Activated CD4-positive, alpha-beta T cell treated with anti-CD3 and anti-CD28 coated beads, Interleukin-2, amount 10 ng/mL, durations not matched to agents 24 days and 14 days (primary cell): ENCODE data around the gene TMEM121. TPM values are rescaled to one million over a fixed set of nuclear protein-coding genes. Genes with fewer than 3 reads are reported as not detected.

ENCODE experiments used
- DNase-seq: peaks from one replicate; pipeline ENCODE4 v3.0.0; 2022
- H3K27ac Mint-ChIP-seq: one replicate; pipeline ENCODE4 v1.8.0; 2022; ENCODE audit warnings: mild to moderate bottlenecking, mixed read lengths
- H3K27me3 Mint-ChIP-seq: one replicate; pipeline ENCODE4 v1.8.0; 2022; ENCODE audit warnings: mixed read lengths
- H3K36me3 Mint-ChIP-seq: one replicate; pipeline ENCODE4 v1.8.0; 2022; ENCODE audit warnings: low read depth, mild to moderate bottlenecking, mixed read lengths
- H3K4me1 Mint-ChIP-seq: one replicate; pipeline ENCODE4 v1.8.0; 2021; ENCODE audit warnings: mixed read lengths
- H3K4me3 Mint-ChIP-seq: one replicate; pipeline ENCODE4 v1.8.0; 2022; ENCODE audit warnings: mild to moderate bottlenecking, moderate library complexity, mixed read lengths
- H3K9me3 Mint-ChIP-seq: one replicate; pipeline ENCODE4 v1.8.0; 2021; ENCODE audit warnings: mixed read lengths
- intact Hi-C: fragments of 100-400 bp; cut with micrococcal nuclease; formaldehyde crosslinking; loops from one replicate; pipeline ENCODE4 v1.15.1; 2023
- total RNA-seq: library from RNA; stranded (reverse); gene quantifications from 2 replicates; pipeline ENCODE4 v1.2.3, GENCODE V29; 2022

The TMEM121 gene
- total RNA-seq, 1 donor from 2014 or later: 9.1 TPM

DNA sequence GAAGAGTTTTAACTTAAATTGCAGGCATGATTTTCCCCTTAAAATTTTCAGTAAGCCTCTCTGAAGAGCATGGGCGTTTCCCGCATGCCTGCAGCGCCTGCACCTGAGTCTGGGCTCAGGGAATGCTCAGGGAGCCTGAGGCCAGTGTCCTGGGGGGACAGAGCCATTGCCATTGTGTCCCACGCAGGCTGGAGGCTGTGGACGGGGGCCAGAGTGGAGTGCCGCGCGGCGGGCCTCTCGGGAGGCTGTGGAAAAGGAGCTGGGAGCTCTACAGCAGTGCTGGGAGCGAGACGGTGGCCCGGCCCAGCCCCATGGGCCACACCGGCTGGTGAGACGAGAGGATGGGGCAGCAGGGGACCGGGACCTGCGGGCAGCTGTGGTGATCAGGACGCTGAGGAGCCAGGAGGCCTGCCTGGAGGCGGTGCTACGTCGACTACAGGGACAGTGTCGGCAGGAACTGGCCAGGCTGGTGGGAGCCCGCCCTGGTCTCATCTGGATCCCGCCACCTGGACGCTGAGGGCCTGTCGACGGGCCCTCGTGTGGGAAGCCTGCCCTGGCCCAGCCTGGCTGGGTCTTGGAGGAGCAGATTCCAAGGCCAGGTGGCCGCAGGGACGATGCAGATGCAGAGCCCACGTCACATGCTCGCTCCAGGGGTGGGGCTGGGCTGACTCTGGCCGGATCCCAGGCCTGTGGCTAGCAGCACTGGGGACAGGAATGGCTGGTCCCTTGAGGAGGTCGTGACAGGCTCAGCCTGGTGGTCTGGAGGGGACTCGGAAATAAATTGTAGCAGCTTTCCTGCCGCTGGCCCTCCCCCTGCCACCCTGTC is 27.7 kb upstream of the TMEM121 start:
- H3K9me3 Mint-ChIP-seq: no peaks in the 10 kb centered on the region
- H3K4me1 Mint-ChIP-seq: no peaks in the 10 kb centered on the region
- H3K27me3 Mint-ChIP-seq: no peaks in the 10 kb centered on the region
- intact Hi-C loops: no loop called here
- no peak overlapping the region for H3K4me3 Mint-ChIP-seq
- no peak for DNase-seq
- H3K36me3 Mint-ChIP-seq: peaks cover 1% of the 10 kb centered on the region
- H3K27ac Mint-ChIP-seq: no peak overlapping the region

DNA sequence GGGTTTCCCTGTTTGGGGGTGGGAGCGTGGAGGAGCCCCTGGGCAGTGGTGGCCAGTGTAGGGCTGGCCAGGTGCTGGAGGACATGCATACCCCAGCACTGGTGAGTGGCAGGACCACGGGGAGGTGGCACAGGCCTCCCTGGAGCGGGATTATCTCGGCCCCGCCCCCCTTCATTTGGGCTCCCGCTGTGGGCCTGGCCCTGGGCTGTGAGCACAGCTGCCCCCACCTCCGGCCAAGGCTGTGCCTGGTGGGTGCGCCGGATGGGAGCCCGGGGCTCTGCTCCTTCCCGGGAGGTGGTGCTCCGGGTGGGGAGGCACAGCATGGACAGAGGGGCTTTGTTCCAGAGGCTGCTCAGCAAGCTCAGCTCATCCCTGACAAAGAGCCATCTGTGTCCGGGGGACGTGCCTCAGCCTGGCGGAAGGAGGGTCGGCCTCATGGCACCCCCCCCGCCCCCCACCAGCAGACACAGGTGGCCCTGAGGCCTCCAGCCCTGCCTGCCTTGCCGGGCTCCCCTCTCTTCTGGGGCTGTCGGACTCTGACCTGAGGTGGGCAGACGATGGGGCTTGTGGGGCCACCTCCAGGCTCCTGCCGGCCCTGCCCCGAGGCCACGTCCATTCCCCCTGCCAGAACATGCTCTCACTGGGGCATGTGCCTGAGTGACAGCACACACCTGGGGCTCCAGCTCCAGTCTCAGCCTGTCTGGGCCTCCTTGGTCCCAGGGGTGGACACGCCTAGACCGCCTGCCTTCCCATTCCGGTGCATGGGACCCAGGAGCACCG is 26.9 kb upstream of the TMEM121 start:
- intact Hi-C loops: no loop called here
- no peaks in the 10 kb centered on the region for H3K9me3 Mint-ChIP-seq
- H3K27ac Mint-ChIP-seq: no peak overlapping the region
- H3K36me3 Mint-ChIP-seq: peaks cover 1% of the 10 kb centered on the region
- DNase-seq: no peak
- no peaks in the 10 kb centered on the region for H3K4me1 Mint-ChIP-seq
- no peak overlapping the region for H3K4me3 Mint-ChIP-seq
- no peaks in the 10 kb centered on the region for H3K27me3 Mint-ChIP-seq

DNA sequence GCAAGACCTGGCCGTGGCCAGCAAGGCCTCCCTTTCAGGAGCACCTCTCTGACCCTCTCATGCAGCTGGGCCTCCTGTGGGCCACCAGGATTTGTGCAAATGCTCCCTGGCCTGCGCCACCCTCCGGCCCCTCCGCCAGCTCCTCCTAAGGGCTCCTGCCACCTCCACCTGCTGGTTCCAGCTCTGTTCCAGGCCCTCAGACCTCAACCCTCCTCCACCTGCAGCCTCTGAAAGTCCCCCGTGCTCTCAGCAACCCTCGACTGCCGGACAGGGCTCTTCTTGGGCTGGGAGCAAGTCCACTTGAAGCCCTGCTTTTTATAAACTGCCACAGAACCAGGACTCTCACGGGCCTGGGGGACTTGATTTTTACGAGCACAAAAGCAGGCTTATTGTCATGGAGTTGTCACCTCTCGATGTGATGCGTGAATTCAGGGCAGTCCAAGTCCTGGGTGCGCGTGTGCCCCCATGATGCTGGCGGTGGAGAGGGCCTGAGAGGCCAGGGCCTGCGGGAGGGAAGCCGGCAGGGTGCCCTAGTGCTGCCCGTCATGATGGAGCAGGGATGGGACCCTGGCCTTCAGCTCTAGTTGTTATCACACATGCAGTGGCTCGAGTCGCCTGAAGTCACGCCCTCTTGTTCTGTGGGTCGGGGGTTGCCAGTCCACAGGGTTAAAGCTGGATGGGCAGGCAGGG is 26.2 kb upstream of the TMEM121 start:
- Mint-ChIP-seq H3K4me1 (no peaks in the 10 kb centered on the region), H3K27ac (no peak overlapping the region), H3K36me3 (peaks cover 1% of the 10 kb centered on the region), H3K9me3 (no peaks in the 10 kb centered on the region), H3K27me3 (no peaks in the 10 kb centered on the region), H3K4me3 (no peak overlapping the region)
- intact Hi-C loops: no loop called here
- no peak for DNase-seq

- peaks cover 1% of the 10 kb centered on the region for H3K36me3 Mint-ChIP-seq
- no peaks in the 10 kb centered on the region for H3K27me3 Mint-ChIP-seq
- no peak overlapping the region for H3K4me3 Mint-ChIP-seq
- H3K9me3 Mint-ChIP-seq: no peaks in the 10 kb centered on the region
- no peak overlapping the region for H3K27ac Mint-ChIP-seq
- DNase-seq: no peak
- intact Hi-C loops: no loop called here
- no peaks in the 10 kb centered on the region for H3K4me1 Mint-ChIP-seq
Observed at GRCh38 chr14:105500726-105501101, 25.7 kb upstream of the TMEM121 start.

DNA sequence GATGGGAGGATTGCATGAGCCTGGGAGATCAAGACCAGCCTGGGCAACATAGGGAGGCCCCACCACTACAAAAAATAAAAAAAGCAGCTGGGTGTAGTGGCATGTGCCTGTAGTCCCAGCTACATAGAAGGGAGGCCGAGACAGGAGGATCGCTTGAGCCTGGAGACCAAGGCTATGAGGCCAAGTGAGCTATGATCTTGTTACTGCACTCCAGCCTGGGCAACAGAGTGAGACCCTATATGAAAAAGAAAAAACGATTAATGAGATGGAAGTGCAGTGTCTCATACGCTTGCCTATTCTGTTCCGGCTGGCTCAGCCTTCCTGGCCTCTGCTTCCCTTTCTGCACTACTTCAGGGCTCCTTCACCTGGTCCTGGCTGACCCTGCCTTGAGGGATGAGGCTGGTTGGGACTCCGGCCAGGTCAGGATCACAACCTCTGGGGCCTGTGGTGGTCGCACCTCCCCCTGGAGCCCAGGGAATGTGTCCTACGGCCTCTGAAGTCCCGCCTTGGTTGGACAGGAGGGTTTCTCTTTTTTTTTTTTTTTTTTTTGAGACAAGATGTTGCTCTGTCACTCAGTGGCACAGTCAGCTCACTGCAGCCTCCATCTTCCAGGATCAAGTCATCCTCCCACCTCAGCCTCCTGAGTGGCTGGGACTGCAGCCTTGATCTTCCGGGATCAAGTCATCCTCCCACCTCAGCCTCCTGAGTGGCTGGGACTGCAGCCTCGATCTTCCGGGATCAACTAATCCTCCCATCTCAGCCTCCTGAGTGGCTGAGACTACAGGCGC is 24.7 kb upstream of the TMEM121 start:
- no peak overlapping the region for H3K4me3 Mint-ChIP-seq
- H3K9me3 Mint-ChIP-seq: no peaks in the 10 kb centered on the region
- H3K36me3 Mint-ChIP-seq: peaks cover 1% of the 10 kb centered on the region
- DNase-seq: no peak
- intact Hi-C loops: no loop called here
- peaks cover 1% of the 10 kb centered on the region for H3K27me3 Mint-ChIP-seq
- H3K27ac Mint-ChIP-seq: no peak overlapping the region
- H3K4me1 Mint-ChIP-seq: no peaks in the 10 kb centered on the region

- no peak overlapping the region for H3K4me3 Mint-ChIP-seq
- H3K36me3 Mint-ChIP-seq: peaks cover under 1% of the 10 kb centered on the region
- no peaks in the 10 kb centered on the region for H3K9me3 Mint-ChIP-seq
- intact Hi-C loops: no loop called here
- H3K27ac Mint-ChIP-seq: no peak overlapping the region
- no peaks in the 10 kb centered on the region for H3K4me1 Mint-ChIP-seq
- no peak for DNase-seq
- peaks cover 3% of the 10 kb centered on the region for H3K27me3 Mint-ChIP-seq
Observed at GRCh38 chr14:105502446-105503295, 23.7 kb upstream of the TMEM121 start.

- no peak for DNase-seq
- no peaks in the 10 kb centered on the region for H3K9me3 Mint-ChIP-seq
- intact Hi-C loops: no loop called here
- H3K36me3 Mint-ChIP-seq: no peaks in the 10 kb centered on the region
- H3K4me3 Mint-ChIP-seq: no peak overlapping the region
- peaks cover 3% of the 10 kb centered on the region for H3K4me1 Mint-ChIP-seq
- peaks cover 6% of the 10 kb centered on the region for H3K27me3 Mint-ChIP-seq
- no peak overlapping the region for H3K27ac Mint-ChIP-seq
Observed at GRCh38 chr14:105503296-105503640, 23.1 kb upstream of the TMEM121 start.

DNA sequence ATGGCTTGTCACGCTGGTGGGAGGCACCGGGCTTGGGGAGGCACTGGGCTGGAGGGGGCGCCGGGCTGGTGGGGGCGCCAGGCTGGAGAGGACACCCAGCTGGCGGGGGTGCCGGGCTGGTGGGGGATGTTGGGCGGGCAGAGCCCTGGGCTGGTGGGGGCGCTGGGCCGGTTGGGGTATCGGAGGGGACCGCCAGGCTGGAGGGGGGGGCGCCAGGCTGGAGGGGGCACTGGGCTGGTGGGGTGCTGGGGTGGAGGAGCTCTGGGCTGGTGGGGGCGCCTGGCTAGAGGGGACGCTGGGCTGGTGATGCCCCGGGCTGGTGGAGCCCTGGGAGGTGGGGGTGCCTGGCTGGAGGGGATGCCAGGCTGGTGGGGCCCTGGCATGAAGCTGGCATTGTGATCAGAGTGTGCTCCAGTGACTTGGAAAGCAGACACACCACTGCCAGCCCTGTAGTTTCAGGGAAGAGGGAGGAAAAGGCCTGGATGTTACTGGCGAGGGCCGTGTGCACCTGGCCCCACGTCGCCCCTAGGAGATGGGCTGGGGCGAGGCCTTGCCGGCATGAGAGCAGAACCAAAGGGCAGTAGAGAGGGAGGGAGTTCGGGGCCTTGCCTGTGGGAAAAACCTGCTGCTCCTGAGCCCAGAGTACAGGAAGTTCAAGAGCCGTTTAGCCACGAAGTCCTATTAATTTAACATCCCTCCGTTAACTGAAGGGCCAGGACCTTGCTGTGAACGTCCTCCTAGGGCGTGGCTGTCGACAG is 22.3 kb upstream of the TMEM121 start:
- Mint-ChIP-seq H3K27ac (no peak overlapping the region), H3K36me3 (no peaks in the 10 kb centered on the region), H3K9me3 (no peaks in the 10 kb centered on the region), H3K4me1 (peaks cover 3% of the 10 kb centered on the region), H3K27me3 (peaks cover 9% of the 10 kb centered on the region), H3K4me3 (no peak overlapping the region)
- no peak for DNase-seq
- intact Hi-C loops: no loop called here

- intact Hi-C loops: no loop called here
- Mint-ChIP-seq H3K27ac (no peak overlapping the region), H3K27me3 (peaks cover 9% of the 10 kb centered on the region), H3K9me3 (no peaks in the 10 kb centered on the region), H3K4me3 (no peak overlapping the region), H3K36me3 (no peaks in the 10 kb centered on the region), H3K4me1 (peaks cover 3% of the 10 kb centered on the region)
- DNase-seq: no peak
Observed at GRCh38 chr14:105505101-105505500, 21.3 kb upstream of the TMEM121 start.

- Mint-ChIP-seq H3K9me3 (no peaks in the 10 kb centered on the region), H3K4me1 (peaks cover 3% of the 10 kb centered on the region), H3K36me3 (no peaks in the 10 kb centered on the region), H3K4me3 (no peak overlapping the region), H3K27ac (no peak overlapping the region), H3K27me3 (peaks cover 16% of the 10 kb centered on the region)
- intact Hi-C loops: no loop called here
- DNase-seq: no peak
Observed at GRCh38 chr14:105507247-105507646, 19.1 kb upstream of the TMEM121 start.

DNA sequence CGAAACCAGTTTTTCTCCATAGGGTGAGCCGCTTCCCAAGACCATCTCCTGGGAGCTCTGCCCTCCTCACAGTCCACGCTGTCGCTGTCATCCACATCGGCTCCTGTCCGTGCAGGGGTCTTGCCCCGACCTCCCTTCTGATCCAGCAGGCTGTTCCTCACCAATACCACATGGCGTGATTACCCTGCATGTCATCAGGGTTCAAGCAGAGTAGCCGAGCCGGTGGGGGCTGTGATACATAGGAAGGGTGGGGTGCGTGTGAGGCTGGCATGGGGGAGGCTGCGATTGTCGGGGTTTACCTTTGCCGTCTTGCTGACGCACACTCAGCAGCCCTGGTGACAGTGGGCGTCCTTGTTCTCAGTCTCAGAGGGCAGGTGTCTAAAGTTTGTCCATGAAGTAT is 18.3 kb upstream of the TMEM121 start:
- Mint-ChIP-seq H3K4me1 (peaks cover 3% of the 10 kb centered on the region), H3K36me3 (no peaks in the 10 kb centered on the region), H3K27ac (no peak overlapping the region), H3K9me3 (no peaks in the 10 kb centered on the region), H3K4me3 (no peak overlapping the region), H3K27me3 (peaks cover 19% of the 10 kb centered on the region)
- no peak for DNase-seq
- intact Hi-C loops: no loop called here

DNA sequence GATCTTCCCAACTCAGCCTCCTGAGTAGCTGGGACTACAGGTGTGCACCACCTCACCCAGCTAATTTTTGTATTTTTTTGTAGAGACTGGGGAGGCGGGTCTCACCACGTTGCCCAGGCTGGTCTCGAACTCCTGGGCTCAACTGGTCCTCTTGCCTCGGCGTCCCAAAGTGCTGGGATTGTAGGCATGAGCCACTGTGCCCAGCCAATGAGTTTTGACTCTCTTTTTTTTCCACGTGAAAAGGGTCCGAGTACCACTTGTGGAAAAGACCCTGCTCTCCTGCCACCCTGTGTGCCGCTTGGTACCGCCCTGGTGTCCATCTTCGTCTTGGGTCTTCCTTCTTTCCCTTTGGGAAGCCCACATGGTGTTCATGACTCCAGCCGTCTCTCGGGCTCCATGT is 17.8 kb upstream of the TMEM121 start:
- no peak for DNase-seq
- H3K9me3 Mint-ChIP-seq: no peaks in the 10 kb centered on the region
- intact Hi-C loops: no loop called here
- no peak overlapping the region for H3K4me3 Mint-ChIP-seq
- no peak overlapping the region for H3K27ac Mint-ChIP-seq
- peaks cover 3% of the 10 kb centered on the region for H3K4me1 Mint-ChIP-seq
- peaks cover 19% of the 10 kb centered on the region for H3K27me3 Mint-ChIP-seq
- no peaks in the 10 kb centered on the region for H3K36me3 Mint-ChIP-seq
